ENCODE results near the gene TOMM7. TPM values are rescaled to one million over a fixed set of nuclear protein-coding genes. Genes with fewer than 3 reads are reported as not detected.

Gene TOMM7
- total and polyA plus RNA-seq, 12 donors: 149 to 532 (median 523) TPM

GRCh38 chr7:22864301-22864700 lies 41.7 kb upstream of the TOMM7 start:
- Histone ChIP-seq H3K27me3 (no peaks in the 10 kb centered on the region), H3K9me3 (no peaks in the 10 kb centered on the region), H3K4me1 (peaks cover 3 to 52% (median 37%) of the 10 kb centered on the region in 9 donors), H3K4me3 (no peak overlapping the region), H3K27ac (peak overlapping the region in 3 of 10 donors; percentile 10 to 60 (median 35)), H3K36me3 (peaks cover 0 to 25% (median 0%) of the 10 kb centered on the region in 9 donors)
- 90 to 95% methylated on average over 1 of the region's 1 CpG for WGBS, 2 donors
- intact Hi-C loops (cut with DNase I): no loop called here
- ATAC-seq (no peak), DNase-seq (no peak)
- TF ChIP-seq, protein P1, sequence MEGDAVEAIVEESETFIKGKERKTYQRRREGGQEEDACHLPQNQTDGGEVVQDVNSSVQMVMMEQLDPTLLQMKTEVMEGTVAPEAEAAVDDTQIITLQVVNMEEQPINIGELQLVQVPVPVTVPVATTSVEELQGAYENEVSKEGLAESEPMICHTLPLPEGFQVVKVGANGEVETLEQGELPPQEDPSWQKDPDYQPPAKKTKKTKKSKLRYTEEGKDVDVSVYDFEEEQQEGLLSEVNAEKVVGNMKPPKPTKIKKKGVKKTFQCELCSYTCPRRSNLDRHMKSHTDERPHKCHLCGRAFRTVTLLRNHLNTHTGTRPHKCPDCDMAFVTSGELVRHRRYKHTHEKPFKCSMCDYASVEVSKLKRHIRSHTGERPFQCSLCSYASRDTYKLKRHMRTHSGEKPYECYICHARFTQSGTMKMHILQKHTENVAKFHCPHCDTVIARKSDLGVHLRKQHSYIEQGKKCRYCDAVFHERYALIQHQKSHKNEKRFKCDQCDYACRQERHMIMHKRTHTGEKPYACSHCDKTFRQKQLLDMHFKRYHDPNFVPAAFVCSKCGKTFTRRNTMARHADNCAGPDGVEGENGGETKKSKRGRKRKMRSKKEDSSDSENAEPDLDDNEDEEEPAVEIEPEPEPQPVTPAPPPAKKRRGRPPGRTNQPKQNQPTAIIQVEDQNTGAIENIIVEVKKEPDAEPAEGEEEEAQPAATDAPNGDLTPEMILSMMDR (IDR thresholded peaks at IDR 0.05): no peak

DNA sequence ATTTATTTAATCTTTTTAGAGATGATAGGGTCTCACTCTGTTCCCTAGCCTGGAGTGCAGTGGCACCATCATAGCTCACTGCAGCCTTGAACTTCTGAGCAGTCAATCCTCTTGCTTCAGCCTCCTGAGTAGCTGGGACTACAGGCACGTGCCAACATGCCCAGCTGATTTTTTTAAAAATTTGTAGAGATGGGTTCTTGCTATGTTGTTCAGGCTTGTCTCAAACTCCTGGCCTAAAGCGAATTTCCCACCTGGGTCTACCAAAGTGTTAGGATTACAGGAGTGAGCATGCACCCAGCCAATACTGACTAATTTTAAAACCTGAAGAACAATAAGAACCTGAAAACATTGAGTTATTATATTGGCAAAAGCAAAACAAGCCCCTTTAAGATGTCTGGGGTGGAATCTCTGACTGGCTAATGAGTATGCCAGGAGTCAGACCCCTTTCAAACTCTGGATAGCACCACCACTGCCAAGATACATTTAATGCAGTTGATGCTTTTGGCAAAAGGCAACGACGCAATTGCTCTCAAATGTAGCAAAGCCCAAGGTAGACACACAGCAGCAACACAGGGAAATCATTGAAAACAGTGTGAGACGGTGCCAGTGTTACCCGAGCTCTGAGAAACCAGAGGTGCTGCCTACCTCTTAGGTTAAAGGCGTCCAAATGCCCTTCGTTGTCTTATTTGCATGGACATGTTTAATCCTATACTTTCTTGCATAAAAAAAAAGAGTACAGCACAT lies 40.7 kb upstream of the TOMM7 start:
- H3K36me3 ChIP-seq: peaks cover 0 to 32% (median under 1%) of the 10 kb centered on the region in 9 donors
- TF ChIP-seq, protein P1 (IDR thresholded peaks at IDR 0.05): no peak
- WGBS, 2 donors: 94 to 97% methylated on average over 8 of the region's 8 CpGs
- H3K4me1 ChIP-seq: peaks cover 3 to 56% (median 44%) of the 10 kb centered on the region in 9 donors
- ATAC-seq (no peak), DNase-seq (no peak)
- intact Hi-C loops (cut with DNase I): no loop called here
- no peaks in the 10 kb centered on the region for H3K27me3 ChIP-seq
- no peak overlapping the region for H3K4me3 ChIP-seq
- H3K9me3 ChIP-seq: no peaks in the 10 kb centered on the region
- H3K27ac ChIP-seq: no peak overlapping the region

- no peak overlapping the region for H3K4me3 ChIP-seq
- no peak overlapping the region for H3K27ac ChIP-seq
- ATAC-seq (no peak), DNase-seq (no peak)
- peaks cover 0 to 50% (median 12%) of the 10 kb centered on the region in 9 donors for H3K36me3 ChIP-seq
- no peaks in the 10 kb centered on the region for H3K9me3 ChIP-seq
- TF ChIP-seq, protein P1 (IDR thresholded peaks at IDR 0.05): no peak
- intact Hi-C loops (cut with DNase I): no loop called here
- H3K27me3 ChIP-seq: no peaks in the 10 kb centered on the region
- WGBS, 2 donors: 95 to 98% methylated on average over 2 of the region's 2 CpGs
- H3K4me1 ChIP-seq: peaks cover 3 to 43% (median 31%) of the 10 kb centered on the region in 9 donors
Measured at GRCh38 chr7:22861576-22861975, 38.9 kb upstream of the TOMM7 start.

GRCh38 chr7:22860784-22861482 lies 38.3 kb upstream of the TOMM7 start:
- TF ChIP-seq, protein P1 (IDR thresholded peaks at IDR 0.05): peak; percentile 20 to 67 (median 49)
- WGBS, 2 donors: 63 to 82% methylated on average over 4 of the region's 4 CpGs
- H3K36me3 ChIP-seq: peaks cover 0 to 54% (median 12%) of the 10 kb centered on the region in 9 donors
- H3K4me1 ChIP-seq: peaks cover 0 to 41% (median 31%) of the 10 kb centered on the region in 9 donors
- ATAC-seq: no peak
- no peaks in the 10 kb centered on the region for H3K9me3 ChIP-seq
- peak overlapping the region in 5 of 10 donors; percentile 28 to 74 (median 46) for H3K27ac ChIP-seq
- H3K27me3 ChIP-seq: no peaks in the 10 kb centered on the region
- no peak for DNase-seq
- intact Hi-C loops (cut with DNase I): no loop called here
- no peak overlapping the region for H3K4me3 ChIP-seq

Measured in heart right ventricle (tissue), 16 donors.